WERI-Rb-1 (cell line): ENCODE measurements around the gene TGIF1.

Source experiments
- DNase-seq: peaks from one replicate; pipeline ENCODE4 v3.0.0-alpha.2; 2020
- H3K27ac ChIP-seq: fragments of 250-450 bp; sonication (Bioruptor Pico); 2 replicates; pipeline ENCODE4 v1.5.1; 2020; ENCODE audit warnings: mild to moderate bottlenecking, moderate library complexity
- H3K27me3 ChIP-seq: fragments of 250-450 bp; sonication (Bioruptor Pico); 2 replicates; pipeline ENCODE4 v1.5.1; 2021; ENCODE audit warnings: mild to moderate bottlenecking, low read depth, moderate library complexity; ENCODE audit not compliant: insufficient read depth, severe bottlenecking
- H3K36me3 ChIP-seq: fragments of 250-450 bp; sonication (Bioruptor Pico); 2 replicates; pipeline ENCODE4 v1.5.1; 2020; ENCODE audit warnings: mild to moderate bottlenecking, moderate library complexity
- H3K4me3 ChIP-seq: 2 replicates; pipeline ENCODE4 v1.5.1; 2011; ENCODE audit warnings: low read depth, mild to moderate bottlenecking, control low read depth, low read length
- H3K9me3 ChIP-seq: fragments of 250-450 bp; sonication (Bioruptor Pico); 2 replicates; pipeline ENCODE4 v1.5.1; 2021; ENCODE audit warnings: mild to moderate bottlenecking, moderate library complexity; ENCODE audit not compliant: severe bottlenecking
- TF ChIP-seq, protein P1 (sequence below): IDR thresholded peaks from 2 replicates; pipeline ENCODE4 v1.5.1; 2011; ENCODE audit warnings: low read depth, mild to moderate bottlenecking, control low read depth, inconsistent platforms, low read length

The TGIF1 gene

DNA sequence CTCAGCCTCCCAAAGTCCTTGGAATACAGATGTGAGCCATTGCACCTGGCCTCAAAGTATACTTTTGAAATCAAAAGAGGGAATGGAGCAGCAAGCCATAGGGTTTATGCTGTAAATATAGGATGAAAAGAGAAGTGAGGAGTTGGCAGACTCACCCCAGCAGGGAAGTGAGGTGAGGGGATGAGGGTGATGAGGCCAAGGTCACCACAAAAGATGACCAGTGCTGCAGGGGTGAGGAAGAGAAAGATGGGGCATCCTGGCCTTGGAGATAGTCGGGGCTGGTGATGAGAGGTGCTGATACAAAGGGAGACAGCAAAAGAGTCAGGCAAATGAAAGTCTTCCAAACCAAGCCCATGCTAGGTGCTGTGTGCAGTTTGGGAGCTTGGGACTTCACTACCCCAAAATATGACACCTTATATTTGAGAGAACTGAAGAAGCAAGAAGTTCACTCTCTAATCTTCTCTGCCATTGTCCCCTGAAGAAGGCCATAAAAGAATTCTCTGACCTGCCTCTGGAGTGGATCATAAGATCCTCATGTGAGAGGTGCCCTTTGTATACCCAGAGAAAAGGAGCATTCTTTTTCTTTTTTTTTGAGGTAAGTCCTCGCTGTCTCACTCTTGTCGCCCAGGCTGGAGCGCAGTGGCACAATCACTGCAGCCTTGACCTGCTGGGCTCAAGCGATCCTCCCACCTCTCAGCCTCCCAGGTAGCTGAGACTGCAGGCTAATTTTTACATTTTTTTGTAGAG lies 31.0 kb downstream of the TGIF1 start:
- TF ChIP-seq, protein P1, sequence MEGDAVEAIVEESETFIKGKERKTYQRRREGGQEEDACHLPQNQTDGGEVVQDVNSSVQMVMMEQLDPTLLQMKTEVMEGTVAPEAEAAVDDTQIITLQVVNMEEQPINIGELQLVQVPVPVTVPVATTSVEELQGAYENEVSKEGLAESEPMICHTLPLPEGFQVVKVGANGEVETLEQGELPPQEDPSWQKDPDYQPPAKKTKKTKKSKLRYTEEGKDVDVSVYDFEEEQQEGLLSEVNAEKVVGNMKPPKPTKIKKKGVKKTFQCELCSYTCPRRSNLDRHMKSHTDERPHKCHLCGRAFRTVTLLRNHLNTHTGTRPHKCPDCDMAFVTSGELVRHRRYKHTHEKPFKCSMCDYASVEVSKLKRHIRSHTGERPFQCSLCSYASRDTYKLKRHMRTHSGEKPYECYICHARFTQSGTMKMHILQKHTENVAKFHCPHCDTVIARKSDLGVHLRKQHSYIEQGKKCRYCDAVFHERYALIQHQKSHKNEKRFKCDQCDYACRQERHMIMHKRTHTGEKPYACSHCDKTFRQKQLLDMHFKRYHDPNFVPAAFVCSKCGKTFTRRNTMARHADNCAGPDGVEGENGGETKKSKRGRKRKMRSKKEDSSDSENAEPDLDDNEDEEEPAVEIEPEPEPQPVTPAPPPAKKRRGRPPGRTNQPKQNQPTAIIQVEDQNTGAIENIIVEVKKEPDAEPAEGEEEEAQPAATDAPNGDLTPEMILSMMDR, result no peak
- no peak for DNase-seq
- H3K9me3 ChIP-seq, result no peaks in the 10 kb centered on the region
- no peaks in the 10 kb centered on the region for H3K36me3 ChIP-seq
- no peak overlapping the region for H3K27ac ChIP-seq
- H3K27me3 ChIP-seq, result no peaks in the 10 kb centered on the region
- H3K4me3 ChIP-seq, result no peak overlapping the region

DNA sequence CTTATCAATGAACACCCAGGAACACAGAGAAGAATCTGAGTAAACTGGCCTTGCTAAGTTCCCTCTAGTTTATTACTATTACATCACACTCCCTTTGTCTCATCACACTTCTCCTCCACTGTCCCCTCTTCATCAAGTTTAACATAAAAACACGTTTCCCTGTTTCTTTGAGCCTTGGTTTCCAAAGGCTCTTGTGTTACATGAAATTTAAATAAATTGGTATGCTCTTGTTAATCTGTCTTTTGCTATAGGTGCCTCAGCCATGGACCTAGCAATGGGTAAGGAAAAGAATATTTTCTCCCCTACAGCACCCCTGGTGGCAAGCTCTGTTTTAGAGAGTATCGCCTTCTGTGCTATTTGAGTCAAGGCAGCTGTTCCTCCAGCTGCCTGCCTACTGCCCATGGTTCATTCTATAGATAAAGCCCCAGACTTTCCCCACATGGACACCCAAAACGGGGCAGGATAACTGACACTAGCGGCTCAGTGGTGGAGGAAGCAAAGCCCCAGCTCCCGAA lies 31.8 kb downstream of the TGIF1 start:
- Histone ChIP-seq H3K4me3 (no peak overlapping the region), H3K27me3 (no peaks in the 10 kb centered on the region), H3K9me3 (no peaks in the 10 kb centered on the region), H3K27ac (no peak overlapping the region), H3K36me3 (no peaks in the 10 kb centered on the region)
- TF ChIP-seq, protein P1, result peak; percentile 57
- DNase-seq, result peak; percentile 14

DNA sequence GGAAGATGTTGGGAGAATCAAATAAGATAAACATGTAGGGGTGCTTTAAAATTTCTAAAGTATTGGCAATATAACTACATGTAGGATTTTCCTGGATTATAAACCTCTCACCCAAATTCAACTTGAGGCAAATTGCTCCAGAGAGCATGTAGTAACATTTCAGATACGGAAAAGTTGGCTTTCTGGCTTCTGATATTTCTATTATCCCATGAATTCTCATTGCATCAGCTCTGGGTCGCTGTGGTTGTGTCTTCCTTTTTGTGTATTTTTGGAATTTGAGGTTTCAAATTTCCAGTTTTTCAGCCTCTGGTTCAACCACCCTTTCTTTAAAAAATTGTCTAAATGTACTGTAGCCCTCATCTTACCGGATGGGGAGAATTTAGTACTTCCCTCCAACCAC lies 32.3 kb downstream of the TGIF1 start:
- no peak overlapping the region for H3K27ac ChIP-seq
- no peak overlapping the region for H3K4me3 ChIP-seq
- TF ChIP-seq, protein P1, result no peak
- no peak for DNase-seq
- H3K27me3 ChIP-seq, result no peaks in the 10 kb centered on the region
- H3K36me3 ChIP-seq, result no peaks in the 10 kb centered on the region
- no peaks in the 10 kb centered on the region for H3K9me3 ChIP-seq

DNA sequence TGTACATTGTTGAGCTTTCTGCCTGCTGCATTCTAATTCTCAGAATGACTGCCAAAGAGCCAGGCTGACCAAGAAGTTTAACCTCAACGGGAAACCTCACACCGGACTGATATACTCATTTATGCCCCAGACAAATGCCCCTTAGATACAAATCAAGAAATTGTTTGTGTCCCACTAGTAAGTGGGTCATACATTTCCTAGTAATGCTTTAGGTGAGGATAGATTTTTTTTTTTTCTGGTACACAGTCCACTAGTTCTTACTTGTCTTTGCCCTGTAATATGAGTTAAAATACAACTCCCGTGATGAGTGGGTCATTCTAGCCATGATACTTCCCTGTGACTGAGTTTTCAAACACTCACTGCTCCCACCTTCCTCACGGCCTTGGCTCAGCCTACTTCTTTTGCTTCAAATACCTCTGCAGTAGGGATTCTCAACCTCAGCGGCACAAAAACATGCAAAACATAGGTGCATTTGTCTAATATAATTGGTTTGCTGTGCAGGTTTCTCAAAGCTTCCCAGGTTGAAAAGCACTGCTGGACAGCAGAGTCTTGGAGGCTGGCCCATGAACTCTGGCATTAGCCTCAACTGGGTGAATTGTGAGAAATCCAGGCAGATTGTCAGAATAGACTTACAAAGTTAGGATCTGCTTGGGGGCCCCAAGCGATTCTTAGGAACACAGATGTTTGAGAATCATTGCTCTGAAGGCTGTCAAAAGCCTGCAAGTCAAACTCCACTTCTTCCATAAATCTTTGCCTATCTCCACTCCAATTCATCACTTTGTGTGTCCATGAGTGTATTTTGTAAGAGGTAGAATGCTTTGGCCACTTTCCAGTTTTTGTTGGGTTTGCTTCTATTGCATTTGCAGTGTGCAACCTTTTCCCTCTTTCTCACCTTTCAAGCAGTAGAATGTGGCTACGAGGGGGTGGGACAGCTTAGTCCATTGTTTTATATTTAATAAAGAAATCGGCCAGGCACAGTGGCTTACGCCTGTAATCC lies 35.5 kb downstream of the TGIF1 start:
- H3K27ac ChIP-seq, result no peak overlapping the region
- no peak overlapping the region for H3K4me3 ChIP-seq
- DNase-seq, result no peak
- no peaks in the 10 kb centered on the region for H3K36me3 ChIP-seq
- H3K9me3 ChIP-seq, result no peaks in the 10 kb centered on the region
- TF ChIP-seq, protein P1, result no peak
- no peaks in the 10 kb centered on the region for H3K27me3 ChIP-seq

DNA sequence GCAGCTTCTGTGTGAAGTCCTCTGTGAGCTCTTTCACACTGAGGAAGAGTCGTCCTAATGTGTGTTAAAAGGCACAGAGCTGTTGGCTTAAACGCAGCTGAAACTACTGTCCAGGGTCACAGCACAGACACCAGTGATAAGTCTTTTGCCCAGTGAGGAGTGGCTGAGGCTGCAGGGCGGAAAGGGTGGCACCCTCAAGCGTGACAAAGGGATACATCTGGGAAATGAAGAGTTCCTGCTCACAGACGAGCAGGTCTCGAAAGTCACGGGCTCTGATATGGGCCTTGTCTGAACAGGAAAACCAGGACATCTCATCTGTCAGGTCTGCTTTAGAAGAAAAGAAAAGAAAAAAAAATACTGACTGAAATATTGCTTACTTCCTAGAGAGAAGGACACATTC lies 36.5 kb downstream of the TGIF1 start:
- no peaks in the 10 kb centered on the region for H3K27me3 ChIP-seq
- DNase-seq, result no peak
- H3K27ac ChIP-seq, result no peak overlapping the region
- no peak overlapping the region for H3K4me3 ChIP-seq
- H3K36me3 ChIP-seq, result no peaks in the 10 kb centered on the region
- TF ChIP-seq, protein P1, result no peak
- H3K9me3 ChIP-seq, result no peaks in the 10 kb centered on the region
